Epidermal melanocyte (primary cell): ENCODE data around the gene CPSF3.

Source experiments
- DNase-seq: peaks from one replicate; pipeline ENCODE4 v3.0.0; 2011; ENCODE audit warnings: low spot score; ENCODE audit not compliant: insufficient read length

The CPSF3 gene

DNA sequence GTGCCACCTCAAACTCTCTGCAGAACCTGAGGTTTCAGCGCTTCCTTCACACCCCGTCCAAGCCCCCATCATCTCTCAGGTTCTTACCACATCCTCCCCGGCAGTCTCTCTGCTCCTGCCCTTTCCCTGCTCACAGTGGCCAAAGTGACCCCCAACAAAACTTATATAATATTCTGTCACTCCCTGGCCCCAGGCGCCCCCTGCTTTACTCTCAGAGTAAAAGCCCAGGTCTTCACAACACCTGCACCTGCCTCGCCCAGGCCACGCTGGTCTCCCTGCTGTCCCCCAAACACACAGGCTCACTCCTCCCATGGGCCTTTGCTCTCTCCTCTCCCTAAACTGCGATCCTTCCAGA lies 6.5 kb upstream of the CPSF3 start:
- no peak for DNase-seq

DNA sequence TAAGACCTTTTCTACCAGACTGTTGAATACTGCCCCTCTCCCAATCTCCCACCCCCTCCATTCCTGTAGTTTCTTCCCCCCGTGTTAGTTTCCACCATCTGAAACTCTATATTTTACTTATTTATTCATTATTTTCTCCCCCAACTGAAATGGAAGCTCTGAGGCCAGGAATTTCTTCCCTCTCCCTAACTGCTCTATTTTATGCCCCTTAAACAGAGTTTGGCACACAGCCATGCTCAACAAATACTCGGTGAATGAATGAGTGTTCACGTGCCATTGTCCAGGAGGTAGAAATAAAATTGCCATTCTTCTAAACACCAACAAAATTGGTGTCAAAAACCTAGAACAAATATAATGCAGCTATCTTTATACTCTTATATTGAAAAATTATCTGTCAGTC lies 5.7 kb upstream of the CPSF3 start:
- no peak for DNase-seq

DNA sequence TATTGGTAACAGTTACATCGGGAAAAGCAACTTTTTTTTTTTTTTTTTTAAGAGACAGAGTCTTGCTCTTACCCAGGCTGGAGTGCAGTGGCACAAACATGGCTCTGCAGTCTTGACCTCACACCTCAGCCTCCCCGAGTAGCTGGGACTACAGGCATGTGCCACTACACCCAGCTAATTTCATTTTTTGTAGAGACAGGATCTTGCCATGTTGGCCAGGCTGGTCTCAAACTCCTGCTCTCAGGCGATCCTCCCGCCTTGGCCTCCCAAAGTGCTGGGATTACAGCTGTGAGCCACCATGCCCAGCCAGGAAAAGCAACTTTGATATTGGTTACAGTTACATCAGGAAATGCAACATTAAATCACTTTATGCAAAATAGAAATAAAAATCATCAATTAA lies 4.7 kb upstream of the CPSF3 start:
- no peak for DNase-seq

DNA sequence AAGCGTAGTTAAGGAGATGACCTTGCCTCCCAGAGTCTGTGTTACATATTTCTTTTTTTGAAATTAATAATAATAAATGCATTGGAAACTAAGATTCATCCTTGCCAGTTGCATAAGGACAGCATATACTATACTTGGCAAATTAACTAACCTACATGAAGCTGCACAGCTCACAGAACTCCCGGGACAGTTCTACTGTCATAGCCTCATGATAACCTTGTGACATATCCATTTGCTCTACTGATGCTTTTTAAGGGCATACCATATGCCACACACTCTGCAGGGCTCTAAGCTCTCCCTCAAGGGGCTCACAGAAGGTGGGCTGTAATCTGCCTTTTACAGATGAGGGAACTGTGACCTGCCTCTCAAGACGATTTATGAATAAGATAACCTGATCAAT lies 3.9 kb upstream of the CPSF3 start:
- no peak for DNase-seq

DNA sequence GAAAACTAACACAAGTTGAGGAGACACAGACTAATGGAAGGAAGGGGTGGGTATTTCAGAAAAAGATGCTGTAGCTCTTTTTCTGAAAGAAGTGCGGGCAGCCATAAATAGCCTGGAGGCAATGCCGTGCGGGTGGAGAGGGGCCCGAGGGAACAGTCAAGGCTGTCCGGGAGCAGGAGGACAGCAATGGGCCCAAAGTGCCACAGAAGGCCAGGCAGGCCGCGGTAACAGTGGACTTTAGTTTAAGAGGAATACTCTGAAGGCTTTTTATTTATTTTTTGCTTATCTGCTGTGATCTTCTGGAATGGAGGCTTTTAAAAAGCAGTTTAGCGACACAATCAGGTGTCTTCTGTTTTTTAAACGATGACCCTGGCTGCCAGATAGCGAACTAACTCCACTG lies 3.0 kb upstream of the CPSF3 start:
- DNase-seq = no peak

DNA sequence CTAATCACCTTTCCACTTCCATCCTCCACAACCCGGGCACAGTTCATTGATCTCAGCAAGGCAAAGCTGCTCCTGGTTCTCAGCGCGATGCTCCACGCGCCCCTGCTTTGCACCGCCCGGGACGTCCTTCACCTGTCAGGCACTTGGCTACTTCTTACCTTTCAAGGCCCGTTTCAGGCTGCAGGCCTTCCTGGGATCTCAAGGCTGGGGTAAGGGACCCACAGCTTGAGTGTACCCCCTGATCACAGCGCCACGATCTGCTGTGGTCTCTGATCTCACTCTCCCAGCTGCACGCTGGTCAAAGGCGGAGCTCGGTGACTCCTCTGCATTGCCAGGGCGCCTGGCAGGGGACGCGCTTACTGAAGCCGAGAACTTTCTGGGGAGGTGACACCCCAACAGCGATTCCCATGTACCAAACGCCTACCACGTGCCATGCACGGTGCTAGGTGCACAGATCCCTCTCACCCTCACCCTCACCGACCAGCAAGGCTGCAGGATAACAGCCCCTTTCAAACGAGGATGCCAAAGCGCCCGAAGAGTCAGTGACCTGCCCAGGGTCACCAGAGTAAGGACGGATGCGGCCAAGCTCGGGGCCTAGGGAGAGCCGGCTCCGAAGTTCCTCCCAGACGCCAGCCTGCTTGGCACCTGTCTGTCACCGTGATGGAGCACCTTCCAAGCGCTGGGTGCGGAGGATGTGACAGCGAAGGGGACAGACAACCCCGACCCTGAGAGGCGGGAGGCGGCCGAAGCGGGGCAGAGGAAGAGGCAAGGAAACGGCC lies 944 bp upstream of the CPSF3 start:
- DNase-seq = no peak

DNA sequence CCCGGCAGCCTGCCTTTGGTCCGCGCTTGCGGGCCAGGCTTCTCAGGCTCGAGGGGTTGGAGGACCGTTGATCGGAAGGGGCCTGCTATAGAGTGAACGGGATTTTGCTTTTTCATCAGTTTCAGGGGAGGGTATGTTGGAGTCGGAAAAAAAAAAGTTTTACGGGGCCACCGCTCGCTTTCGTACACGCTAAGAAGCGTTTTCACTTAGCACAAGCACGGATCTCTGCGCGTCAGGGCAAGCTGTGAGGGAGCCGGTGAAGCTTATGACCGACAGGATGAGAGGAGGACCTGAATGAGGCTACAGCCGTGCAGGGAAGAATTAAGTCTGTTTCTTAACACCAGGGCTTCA lies 443 bp downstream of the CPSF3 start:
- no peak for DNase-seq

DNA sequence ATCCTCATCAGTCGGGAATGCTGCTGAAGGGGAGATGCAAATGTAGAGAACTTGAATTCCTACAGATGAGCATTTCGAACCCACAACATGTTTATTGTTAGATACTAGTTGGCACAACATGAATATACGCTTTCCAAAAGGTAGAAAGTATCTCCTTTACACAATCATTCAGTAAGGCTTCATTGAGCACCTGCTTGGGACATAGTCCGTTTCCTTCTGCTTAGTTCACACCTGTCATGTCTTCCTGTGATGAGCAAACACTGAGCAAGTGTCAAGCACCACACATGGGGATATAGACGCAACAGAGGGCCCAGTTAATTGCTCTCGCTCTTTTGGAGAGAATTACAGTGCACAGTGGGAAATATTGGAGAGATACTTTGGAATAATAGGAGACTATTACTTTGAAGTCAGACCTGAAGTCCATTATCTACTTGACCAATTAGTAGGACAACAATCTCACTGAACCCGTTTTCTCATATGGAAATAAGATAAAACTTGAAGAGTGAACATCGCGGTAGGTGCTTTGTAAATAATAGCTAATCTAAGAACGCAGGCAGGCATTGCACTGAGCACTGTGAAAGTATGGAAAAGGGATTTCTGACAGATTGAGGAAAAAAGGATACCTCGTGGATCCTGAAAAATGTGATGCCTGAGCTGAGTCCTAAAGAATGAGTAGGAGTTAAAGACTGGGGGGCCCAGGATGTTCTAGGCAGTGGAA lies 1.2 kb downstream of the CPSF3 start:
- no peak for DNase-seq

DNA sequence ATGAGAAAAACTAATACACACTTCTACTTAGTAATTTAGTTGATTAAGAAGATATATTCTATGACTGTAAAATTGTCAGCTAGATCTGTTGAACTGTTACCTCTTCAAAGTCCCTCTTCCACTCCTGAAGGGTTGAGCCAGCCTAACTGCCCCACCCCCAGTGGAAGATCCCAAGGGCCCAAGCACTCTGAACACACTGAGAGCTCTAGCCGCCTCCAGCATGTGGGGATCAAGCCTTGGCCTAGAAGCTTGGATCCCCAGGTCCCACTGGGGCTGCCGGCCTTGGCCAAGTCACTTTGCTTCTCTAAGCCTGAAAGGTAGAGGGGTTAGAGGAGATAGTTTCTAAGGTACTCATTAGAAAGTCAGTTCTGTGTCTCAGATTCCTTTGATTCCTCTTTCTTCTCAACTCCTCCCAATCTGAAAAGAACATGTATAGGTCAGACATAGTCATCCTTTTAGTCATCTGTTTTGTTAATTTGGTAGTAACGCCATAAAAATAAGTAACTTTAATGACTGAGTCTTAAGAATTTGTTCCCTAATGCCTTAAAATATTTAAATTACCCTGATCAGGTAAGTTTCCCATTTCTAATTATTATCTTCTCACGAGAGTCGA lies 5.6 kb downstream of the CPSF3 start:
- no peak for DNase-seq

DNA sequence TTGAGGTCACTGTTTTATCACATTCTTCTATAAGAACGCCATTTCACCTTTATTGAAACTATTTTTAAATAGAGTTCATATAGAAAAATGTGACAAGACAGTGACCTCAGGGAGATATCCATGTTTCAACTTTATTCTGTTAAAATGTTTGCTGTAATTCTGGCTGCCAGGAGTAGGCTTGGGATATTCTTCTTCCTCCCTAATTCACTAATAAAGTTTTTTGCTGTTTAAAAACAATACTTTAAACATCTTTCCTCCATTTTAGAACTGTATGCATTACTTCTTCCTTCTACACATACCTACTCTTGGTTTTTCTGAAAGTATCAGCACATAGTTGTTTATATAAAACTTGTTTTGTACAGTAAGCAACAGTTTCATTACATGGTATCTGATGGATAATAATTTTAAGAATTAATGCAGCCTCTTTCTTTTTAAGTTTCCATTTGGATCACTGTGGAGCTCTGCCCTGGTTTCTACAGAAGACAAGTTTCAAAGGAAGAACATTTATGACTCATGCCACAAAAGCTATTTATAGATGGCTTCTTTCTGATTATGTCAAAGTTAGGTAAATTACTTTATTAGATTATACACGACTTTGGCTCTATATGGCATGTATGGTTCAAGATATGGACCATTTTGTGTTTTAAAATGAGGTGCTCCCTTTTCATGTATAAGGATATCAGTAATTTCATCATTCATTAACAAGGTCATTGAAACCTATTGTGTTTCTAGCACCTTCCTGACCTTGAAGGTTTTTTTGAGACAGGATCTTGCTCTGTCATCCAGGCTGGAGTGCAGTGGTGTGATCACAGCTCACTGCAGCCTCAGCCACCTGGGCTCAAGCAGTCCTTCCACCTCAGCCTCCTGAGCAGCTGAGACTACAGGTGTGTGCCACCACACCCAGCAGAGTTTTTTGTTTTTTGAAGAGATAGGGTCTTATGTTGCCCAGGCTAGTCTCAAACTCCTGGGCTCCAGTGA lies 7.2 kb downstream of the CPSF3 start:
- DNase-seq = no peak

DNA sequence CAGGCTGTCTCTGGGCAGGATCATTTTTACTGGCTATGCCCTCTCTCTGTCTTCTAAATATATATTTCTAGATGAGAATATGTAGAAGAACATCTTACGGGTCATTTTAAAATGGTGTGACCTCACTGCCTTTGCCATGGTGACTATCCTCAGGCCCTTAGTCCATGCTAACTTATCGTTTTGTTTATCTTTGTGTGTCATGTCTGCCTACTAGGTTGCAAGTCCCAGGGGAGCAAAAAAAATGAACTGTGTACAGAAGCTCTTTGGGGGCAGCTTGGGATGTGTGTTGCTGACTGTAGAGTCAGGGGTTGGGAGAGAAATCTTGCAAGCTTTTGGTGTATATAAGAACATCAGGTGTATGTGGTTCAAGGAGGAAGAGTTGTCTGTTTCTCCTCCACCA lies 11.0 kb downstream of the CPSF3 start:
- no peak for DNase-seq

DNA sequence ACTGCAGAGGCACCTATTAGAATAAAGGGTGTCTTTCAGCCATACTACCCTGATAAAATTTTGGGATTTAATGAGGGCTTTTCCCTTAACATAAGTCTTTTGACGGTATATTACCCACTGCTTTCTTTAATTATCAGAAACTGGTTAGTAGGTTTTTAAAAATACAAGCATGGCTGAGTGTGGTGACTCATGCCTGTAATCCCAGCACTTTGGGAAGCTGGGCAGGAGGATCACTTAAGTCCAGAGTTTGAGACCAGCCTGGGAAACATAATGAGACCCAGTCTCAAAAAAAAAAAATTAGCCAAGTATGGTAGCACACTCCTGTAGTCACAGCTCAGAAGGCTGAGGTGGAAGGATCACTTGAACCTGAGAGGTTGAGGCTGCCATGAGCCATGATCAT lies 16.1 kb downstream of the CPSF3 start:
- DNase-seq = no peak

DNA sequence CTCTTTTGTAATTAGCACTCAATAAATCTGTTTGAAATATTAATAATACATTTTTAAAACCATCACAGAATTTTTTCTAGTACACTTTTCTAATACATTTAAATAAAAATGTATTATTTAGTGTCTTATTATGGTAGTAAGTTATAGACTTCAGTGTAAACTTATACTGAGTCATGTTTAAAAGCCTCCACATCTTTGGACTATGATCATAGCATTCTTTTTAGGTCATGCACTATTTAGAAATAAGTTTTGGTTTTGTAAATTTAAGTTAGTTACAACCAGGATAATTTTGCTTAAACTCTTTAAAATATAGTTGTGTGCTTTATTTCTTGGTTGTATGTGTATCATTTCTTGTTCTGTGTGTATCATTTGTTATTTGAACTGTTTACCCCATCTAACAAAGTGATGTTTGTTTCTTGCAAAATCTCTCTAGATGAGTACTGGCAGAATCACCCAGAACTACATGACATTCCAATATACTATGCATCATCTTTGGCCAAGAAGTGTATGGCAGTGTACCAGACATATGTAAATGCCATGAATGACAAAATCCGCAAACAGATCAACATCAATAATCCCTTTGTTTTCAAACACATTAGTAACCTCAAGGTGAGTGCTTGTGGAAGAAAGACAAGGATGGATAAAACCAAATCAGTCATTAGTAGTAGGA lies 16.7 kb downstream of the CPSF3 start:
- DNase-seq = no peak

DNA sequence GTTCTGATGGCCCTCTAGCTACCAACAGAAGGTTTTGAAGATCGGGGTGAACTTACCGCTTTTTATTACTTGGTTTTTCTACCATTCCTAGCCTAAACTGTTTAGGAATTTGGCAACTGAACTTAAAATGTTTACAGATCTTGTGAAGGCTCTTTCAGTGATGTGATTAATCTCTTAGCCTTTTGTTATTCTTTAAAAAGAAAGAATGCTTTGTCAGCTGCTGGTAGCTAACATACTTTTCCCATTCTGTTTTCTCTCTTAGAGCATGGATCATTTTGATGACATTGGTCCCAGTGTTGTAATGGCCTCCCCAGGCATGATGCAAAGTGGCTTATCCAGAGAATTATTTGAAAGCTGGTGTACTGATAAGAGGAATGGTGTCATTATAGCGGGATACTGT lies 18.1 kb downstream of the CPSF3 start:
- no peak for DNase-seq

DNA sequence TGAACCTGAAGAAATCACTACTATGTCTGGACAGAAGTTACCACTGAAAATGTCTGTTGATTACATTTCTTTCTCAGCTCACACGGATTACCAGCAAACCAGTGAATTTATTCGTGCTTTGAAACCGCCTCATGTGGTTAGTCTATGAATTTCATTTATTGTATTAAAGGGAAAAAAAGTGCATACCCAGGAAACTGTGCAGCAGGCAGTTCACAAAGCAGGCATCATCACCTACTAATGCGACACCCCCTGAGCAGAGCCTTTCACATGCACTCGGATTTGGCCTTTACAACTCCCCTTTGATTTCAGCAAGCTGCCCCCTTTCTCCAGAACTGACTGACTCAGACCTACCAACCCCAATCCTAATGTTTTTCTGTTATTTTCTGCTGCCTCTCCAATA lies 20.1 kb downstream of the CPSF3 start:
- DNase-seq = no peak

DNA sequence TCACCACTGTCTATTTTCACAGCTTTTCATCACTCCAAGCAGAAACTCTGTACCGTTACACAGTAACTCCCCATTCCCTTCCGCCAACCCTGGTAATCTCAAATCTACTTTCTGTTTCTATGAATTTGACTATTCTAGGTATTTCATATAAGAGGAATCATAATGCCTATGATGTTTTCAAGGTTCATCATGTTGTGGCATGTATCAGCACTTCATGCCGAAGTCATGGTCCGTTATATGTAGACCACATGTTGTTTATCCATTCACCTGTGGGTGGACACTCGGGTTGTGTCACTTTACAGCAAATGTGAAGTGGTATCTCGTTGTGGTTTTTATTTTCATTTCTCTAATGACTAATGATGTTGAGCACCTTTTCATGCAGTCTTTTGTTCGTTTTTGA lies 21.6 kb downstream of the CPSF3 start:
- DNase-seq = no peak

DNA sequence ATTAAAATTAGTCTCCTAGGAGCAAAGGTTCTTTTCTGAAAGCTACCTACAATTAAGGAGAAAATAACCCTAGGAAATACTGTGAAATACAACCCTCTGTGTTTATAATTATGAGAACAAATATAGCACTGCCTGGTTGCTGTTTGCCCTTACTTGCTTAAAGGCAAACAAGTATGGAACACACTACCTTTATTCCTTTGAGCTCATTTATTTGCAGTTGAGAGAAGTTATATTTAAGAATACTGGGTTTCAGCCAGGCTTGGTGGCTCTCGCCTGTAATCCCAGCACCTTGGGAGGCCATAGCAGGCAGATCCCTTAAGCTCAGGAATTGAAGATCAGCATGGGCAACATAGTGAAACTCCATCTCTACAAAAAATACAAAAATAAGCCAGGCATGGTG lies 27.8 kb downstream of the CPSF3 start:
- no peak for DNase-seq

DNA sequence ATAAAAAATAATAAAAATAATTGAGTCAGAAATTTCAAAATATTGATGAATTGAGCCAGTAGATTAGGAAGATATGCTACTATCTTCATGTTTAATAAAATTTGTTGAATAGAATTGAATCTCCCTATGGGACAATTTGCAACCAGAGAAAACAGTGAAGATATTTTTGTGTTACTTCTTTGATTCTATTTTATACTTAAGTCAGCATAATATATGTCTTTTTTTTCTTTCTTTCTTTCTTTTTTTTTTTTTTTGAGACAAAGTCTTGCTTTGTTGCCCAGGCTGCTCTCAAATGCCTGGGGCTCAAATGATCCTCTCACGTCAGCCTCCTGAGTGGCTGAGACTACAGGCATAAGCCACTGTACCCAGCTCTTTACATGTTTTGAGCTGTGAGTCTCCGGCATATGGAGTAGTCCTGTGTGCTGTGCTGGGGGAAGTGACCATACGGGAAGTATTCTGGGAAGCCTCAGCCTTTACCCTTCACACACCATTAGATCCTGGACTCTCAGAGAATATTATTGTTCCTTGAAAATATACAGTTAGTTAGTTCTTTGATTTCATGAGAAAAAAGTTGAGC lies 37.1 kb downstream of the CPSF3 start:
- DNase-seq = peak; percentile 73

DNA sequence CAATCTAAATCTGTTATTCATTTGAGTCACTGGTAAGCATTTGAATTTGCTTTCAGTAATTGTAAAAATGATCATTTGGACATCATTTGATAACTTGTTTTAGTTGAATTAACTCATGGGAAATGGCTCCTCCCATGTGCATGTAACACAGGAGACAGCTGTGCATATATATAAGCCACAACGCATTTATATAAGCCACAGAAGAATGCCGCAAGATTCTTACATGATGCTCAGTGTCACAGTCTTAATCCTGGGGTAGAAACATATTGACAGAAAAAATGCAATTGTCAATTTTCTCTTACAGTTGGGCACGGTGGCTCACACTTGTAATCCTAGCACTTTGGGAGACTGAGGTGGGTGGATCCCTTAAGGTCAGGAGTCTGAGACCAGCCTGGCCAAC lies 37.6 kb downstream of the CPSF3 start:
- DNase-seq = no peak

DNA sequence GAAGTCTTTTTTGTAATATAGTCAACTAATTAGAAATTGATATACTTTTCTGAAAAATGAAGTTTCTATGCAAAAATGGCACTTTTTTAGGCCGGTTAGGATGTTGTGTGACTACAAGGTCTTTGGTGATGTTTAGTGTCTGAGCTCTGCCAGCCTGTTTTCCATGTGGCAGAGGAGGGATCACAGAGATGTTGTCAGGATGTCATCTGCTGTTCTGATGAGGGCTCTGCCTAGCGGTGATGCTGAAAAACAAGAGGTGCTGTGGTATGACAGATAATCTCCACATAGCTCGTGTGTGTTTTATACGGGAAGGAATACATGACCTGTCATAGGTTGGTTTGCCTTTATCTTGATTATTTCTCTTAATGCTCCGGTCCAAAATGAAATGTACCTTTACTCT lies 38.9 kb downstream of the CPSF3 start:
- no peak for DNase-seq
